ENCODE measurements around the gene TKFC. TPM values are rescaled to one million over a fixed set of nuclear protein-coding genes. Genes with fewer than 3 reads are reported as not detected.
A peak's percentile ranks its signal among the peaks of the same experiment; 100 is the strongest.
"Not testable (repeated sequence)": the region's sequence is repeated elsewhere in the genome, so short reads cannot be mapped to it uniquely, and the experiment has no call there.

Gene TKFC
- total RNA-seq, 1 experiment from 2014 or later: 39.5 TPM

DNA sequence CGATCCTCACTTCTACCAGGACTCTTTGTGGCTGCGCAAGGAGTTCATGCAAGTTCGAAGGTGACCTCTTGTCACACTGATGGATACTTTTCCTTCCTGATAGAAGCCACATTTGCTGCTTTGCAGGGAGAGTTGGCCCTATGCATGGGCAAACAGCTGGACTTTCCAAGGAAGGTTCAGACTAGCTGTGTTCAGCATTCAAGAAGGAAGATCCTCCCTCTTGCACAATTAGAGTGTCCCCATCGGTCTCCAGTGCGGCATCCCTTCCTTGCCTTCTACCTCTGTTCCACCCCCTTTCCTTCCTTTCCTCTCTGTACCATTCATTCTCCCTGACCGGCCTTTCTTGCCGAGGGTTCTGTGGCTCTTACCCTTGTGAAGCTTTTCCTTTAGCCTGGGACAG, 35.6 kb downstream of the TKFC start:
- DNase-seq (ENCODE audit: low read depth): no peak

DNA sequence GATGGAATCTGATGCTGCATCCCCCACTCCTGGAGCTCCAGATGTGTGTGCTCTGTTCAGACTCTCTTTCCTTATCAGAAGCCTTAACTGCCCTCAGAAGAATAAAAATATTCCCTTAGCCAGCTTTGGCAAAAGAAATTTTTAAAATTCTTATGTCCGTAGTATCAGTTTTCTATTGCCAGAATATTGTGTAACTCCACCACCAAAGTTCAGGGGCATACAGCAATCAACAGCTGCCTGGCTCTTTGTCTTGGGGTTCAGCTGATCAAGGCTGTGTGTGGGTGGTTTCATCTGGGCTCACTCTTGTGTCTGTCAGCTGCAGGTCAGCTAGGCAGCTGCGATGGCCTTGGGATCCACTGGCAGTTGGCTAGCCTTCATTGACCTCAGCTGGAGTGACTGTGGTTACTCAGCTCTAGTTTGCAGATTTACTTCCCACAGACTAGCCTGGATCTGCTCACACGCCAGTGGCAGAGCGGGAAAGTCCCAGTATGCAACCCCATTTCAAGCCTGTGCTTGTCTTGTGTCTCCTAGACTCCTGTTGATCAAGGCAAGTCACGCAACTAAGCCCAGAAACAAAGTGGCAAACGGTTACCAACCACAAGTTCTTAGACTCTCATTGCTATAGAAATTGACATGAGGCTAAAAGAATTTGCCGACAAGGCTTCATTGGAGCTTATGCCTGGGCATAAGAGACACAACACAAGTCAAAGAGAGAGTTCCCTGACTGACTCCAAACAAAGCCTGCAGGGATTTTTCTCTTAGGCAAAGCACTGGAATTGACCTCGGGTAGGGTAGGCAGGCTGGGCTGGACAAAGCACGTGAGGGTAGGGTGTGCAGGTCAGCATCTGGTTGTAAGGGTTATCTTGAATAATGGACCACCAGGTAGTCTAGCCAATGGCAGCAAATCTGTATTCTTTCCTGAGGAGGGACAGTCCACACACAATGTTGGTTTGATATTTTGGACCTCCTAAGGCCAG, 36.6 kb downstream of the TKFC start:
- DNase-seq (ENCODE audit: low read depth): peak; percentile 100

DNA sequence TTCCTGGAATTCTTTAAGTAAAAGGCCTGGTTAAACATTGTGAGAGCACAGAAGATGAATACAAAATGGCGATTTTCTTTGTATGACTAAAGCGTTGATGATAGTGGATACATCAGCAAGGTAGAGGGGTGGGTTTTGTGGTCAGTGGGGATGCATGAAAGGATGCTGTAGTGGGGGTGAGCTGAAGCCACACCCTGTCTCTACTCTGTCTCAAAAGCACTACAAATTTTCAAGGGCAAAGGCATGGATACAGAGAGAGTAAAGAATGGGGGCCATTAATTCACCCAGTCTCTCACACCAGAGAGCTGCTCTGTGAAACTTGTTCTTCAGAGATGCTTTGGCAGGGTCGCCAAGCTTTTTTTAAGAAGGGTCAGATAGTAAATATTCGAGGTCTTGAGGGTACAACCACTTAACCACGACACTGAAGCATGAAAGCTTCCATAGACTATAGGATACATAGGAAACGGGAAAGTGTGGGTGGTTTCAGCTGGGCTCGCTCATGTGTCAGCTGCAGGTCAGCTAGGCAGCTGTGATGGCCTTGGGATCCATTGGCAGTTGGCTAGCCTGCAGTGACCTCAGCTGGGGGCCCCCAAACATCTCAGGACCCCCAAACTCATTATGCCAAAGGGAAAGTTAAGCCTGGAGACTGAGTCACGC, 37.4 kb downstream of the TKFC start:
- peak; percentile 66 for DNase-seq (ENCODE audit: low read depth)

DNA sequence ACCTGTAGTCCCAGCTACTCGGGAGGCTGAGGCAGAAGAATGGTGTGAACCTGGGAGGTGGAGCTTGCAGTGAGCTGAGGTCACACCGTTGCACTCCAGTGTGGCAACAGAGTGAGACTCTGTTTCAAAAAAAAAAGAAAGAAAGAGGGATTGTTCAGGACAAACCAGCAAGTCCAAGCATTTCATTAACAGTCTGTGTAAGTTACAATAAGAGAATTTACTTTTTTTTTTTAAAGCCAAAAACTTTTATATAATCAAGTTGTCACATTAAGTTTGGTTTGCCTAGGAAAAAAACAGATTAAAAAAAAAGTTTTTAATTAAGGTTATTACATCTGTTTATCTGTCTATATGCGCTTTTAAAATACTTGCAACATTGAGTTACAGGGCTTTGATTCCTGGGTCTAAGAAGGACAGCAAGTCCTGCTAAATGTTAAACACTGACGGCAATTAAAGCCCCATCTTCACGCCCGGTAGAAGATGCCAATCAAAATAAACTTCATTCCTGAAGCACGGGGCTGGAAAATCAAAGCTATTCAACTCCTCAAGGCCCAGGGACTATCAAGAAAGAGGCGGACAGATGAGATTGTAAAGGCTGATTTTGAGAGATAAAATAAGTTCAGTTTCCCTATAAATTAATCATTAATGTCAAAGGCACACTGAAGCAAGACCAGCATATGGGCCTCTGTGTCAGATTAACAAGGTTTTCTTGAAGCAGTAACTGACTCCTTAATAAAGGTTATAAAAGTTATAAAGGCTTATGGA, 39.8 kb downstream of the TKFC start:
- no peak for DNase-seq (ENCODE audit: low read depth)

DNA sequence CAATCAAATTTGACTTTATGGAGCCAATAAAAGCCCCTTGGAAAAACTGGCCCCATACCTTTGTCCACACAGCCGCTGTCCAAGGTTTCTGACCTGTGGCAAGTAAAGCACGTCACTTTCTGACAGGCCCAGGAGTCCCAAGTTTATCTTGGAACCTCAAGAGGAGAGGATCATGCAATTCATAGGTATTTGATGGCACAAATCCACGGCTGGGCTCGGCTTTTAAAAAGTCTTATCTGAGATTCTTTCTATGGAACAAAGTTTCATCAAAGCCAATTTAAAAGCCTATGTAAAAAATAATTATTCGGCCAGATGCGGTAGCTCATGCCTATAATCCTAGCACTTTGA, 42.7 kb downstream of the TKFC start:
- no peak for DNase-seq (ENCODE audit: low read depth)

DNA sequence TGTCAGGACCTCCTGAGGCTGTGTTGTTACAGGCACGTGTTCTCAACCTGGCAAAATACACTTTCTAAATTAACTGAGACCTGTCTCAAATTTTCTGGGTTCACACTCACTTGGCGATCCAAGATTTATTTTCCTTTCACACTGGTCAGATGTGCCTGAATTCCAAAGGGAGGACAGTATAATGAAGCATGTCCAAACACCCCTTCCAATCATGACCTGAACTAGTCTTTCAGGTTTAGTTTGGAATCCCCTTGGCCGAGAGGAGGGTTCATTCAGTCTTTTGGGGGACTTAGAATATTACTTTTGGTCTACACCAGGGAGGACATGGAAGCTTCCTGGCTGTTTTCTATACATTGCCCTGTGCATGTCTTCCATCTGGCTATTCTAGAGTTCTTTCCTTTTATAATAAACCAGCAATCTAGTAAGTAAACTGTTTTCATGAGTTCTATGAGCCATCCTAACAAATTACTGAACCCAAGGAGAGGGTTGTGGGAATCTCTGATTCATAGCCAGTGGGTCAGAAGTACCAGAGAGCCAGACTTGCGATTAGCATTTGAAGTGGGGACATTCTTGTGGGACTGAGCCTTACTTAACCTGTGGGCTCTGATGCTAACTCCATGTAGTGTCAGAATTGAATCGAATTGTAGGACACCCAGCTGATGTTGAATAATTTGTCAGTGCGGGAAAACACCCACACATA, 44.6 kb downstream of the TKFC start:
- DNase-seq (ENCODE audit: low read depth): peak; percentile 56

DNA sequence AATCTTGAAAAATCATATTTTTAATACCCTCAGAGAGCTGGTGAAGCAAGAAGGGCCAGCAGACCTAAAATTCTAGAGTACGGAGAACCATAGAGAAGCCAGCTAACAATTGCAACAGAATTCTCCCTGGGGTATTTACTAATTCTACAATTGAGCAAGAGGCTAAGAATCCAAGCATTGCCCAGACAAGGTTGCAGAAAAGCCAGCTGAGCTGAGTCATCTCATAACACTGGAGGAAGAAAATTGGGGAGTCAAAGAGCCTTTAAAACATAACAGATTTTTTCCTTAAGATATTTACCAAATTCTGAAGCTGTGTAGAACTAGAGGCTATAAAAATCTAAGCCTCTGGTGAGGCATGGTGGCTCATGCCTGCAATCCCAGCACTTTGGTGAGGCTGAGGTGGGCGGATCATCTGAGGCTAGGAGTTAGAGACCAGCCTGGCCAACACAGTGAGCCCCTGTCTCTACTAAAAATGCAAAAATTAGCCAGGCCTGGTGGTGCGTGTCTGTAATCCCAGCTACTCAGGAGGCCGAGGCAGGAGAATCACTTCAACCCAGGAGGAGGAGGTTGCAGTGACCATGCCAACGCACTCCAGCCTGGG, 45.8 kb downstream of the TKFC start:
- peak; percentile 99 for DNase-seq (ENCODE audit: low read depth)

DNA sequence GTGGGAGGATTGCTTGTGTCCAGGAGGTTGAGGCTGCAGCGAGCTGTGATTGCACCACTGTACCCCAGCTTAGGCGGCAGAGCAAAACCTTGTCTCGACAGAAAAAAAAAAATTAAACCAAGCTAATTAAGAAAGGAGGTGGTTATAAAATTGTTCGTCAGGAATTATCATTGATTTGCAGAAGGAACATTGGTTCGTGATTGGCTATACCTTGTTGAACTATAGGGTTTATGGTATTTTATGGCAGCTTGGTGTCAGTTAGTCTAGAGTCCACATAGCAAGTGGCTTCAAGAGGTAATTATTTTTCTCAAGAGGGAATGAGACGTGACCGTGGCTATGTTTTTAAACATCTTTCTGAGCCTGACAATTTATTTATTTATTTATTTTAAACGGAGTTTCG, 47.9 kb downstream of the TKFC start:
- no peak for DNase-seq (ENCODE audit: low read depth)

DNA sequence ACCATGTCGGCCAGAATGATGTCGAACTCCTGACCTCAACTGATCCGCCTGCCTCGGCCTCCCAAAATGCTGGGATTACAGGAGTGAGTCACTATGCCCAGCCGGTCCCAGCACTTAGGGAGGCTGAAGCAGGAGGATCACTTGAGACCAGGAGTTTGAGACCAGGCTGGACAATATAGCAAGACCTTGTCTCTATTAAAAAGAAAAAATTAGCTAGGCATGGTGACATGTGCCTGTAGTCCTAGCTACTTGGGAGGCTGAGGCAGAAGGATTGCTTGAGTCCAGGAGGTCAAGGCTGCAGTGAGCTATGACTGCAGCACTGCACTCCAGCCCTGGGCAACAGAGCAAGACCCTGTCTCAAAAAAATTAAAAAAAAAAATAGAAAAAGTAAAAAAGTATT, 50.8 kb downstream of the TKFC start:
- not testable (repeated sequence) for DNase-seq (ENCODE audit: low read depth)

DNA sequence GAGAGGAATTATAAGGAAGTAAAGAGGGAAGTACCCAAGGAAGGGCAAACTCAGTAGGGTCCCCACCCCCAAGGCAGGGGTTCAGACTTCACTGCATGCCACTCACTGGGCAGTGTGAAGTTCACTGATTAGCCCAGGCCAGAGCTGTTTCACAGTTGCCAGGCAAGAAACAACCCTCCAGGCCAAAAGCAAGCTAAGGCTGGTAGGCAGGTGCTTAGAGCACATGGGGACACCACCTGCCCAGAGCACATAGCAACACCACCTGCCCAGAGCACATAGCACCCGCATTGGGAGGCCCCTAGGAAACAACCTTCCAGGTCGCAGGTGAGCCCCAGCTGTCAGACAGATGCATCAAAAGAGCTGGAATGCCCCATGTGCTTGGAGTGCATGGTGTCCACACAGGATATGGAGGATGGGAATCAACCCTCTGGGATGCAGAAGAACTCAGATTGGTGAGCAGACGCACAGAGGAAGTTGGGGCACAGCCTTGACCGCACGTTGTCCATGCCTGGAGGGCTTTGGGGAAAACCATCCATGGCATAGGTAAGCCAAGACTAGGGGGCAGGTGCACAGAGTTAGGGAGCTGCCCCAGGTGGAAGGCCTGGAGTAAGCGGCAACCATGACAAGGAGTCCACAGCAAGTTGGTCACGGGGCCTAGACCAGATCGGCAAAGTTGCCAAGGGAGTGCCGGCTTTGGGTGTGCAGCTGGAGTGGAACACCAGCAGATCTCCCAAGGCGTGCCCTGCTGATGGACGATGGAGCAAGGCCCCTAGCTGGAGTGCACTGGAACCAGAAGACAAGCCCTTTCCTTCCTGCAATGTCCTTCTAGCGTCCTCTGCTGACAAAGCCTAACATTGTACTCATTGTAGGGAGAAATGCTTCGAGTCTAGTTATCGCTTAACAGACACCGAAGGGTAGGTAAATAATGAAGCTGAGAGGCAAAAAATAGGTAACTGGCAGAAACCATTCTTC, 51.5 kb downstream of the TKFC start:
- peak; percentile 76 for DNase-seq (ENCODE audit: low read depth)

DNA sequence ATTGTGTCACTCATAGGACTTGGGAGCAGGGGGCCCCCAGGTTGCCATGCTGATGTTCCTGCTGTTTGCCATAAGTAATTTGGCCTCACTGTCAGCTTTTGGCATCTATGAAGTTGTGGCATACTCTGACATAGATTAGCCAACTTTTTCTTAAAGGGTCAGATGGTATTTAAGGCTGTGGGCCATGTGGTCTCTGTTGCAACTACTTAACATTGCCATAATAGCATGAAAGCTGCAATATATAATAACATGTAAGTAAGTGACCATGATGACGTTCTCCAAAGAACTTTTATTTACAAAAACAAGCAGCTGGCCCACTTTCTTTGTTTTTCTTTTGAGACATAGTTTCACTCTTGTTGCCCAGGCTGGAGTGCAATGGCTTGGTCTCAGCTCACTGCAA, 57.1 kb downstream of the TKFC start:
- no peak for DNase-seq (ENCODE audit: low read depth)

DNA sequence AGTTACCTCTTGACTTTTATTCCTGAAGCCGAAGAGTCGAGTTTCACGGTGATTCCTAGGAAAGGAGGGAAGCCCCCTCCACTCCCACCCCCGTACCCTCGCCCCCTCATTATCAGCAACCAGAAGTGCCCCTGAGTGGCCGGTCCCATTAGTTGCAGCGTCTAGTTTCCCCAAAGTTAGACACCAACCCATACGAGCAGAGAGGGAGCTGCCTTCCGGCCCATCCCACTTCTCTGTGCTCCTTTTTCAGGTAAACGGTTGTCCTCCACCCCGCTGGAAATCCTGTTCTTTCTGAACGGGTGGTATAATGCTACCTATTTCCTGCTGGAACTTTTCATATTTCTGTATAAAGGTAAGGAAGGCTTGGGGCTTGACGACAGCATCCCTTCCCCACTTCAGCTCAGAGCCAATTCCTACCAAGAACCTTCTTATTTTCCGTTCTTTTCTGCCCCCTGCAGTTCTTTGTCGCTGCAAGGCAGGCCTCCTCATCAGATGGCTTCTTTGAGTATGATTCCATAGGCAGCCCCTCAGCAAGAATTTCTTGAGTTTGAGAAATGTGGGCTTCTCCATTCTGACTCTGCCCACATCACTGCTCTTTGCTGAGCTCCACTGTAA, 60.1 kb downstream of the TKFC start:
- no peak for DNase-seq (ENCODE audit: low read depth)

Other genes starting within 250 kb of the TKFC start
- gene CD5, start 230.7 kb upstream of the TKFC start, total RNA-seq (2014; rRNA removed): not detected in 2 replicates
- 12.8 and 14.1 TPM in 2 replicates for gene VPS37C, start 171.8 kb upstream of the TKFC start, total RNA-seq (2014; rRNA removed)
- gene PGA3, start 129.7 kb upstream of the TKFC start, total RNA-seq (2014; rRNA removed): 1.0 and 4.4 TPM in 2 replicates
- 1.4 and 2.5 TPM in 2 replicates for gene PGA4, start 110.9 kb upstream of the TKFC start, total RNA-seq (2014; rRNA removed)
- 1.5 and 2.0 TPM in 2 replicates for gene PGA5, start 92.1 kb upstream of the TKFC start, total RNA-seq (2014; rRNA removed)
- 1.2 and 1.7 TPM in 2 replicates for gene VWCE, start 37.9 kb upstream of the TKFC start, total RNA-seq (2014; rRNA removed)
- 205 and 231 TPM in 2 replicates for gene DDB1, start 123 bp upstream of the TKFC start, total RNA-seq (2014; rRNA removed)
- 97.0 and 135 TPM in 2 replicates for gene CYB561A3, start 28.7 kb downstream of the TKFC start, total RNA-seq (2014; rRNA removed)
- gene TMEM138, start 29.1 kb downstream of the TKFC start, total RNA-seq (2014; rRNA removed): 66.3 and 70.2 TPM in 2 replicates
- gene TMEM216, start 59.4 kb downstream of the TKFC start, total RNA-seq (2014; rRNA removed): 10.6 and 16.2 TPM in 2 replicates
- 38.9 and 45.2 TPM in 2 replicates for gene CPSF7, start 96.7 kb downstream of the TKFC start, total RNA-seq (2014; rRNA removed)
- 26.2 and 38.2 TPM in 2 replicates for gene SDHAF2, start 96.9 kb downstream of the TKFC start, total RNA-seq (2014; rRNA removed)
- not detected in 2 replicates for gene LRRC10B, start 175.5 kb downstream of the TKFC start, total RNA-seq (2014; rRNA removed)
- 1.6 and 2.0 TPM in 2 replicates for gene SYT7, start 247.8 kb downstream of the TKFC start, total RNA-seq (2014; rRNA removed)

Data from LHCN-M2 (cell line).